Stimulated activated CD4-positive, alpha-beta T cell treated with anti-CD3 and anti-CD28 coated beads, Interleukin-2, amount 100 ng/mL, for 24 hours (primary cell): ENCODE measurements around the gene MTARC1.
A peak's percentile ranks its signal among the peaks of the same experiment; 100 is the strongest.

Experiments used
- DNase-seq, 2 donors: peaks; one replicate each; pipeline ENCODE4 v3.0.0-alpha.2; 2020

MTARC1 gene

DNA sequence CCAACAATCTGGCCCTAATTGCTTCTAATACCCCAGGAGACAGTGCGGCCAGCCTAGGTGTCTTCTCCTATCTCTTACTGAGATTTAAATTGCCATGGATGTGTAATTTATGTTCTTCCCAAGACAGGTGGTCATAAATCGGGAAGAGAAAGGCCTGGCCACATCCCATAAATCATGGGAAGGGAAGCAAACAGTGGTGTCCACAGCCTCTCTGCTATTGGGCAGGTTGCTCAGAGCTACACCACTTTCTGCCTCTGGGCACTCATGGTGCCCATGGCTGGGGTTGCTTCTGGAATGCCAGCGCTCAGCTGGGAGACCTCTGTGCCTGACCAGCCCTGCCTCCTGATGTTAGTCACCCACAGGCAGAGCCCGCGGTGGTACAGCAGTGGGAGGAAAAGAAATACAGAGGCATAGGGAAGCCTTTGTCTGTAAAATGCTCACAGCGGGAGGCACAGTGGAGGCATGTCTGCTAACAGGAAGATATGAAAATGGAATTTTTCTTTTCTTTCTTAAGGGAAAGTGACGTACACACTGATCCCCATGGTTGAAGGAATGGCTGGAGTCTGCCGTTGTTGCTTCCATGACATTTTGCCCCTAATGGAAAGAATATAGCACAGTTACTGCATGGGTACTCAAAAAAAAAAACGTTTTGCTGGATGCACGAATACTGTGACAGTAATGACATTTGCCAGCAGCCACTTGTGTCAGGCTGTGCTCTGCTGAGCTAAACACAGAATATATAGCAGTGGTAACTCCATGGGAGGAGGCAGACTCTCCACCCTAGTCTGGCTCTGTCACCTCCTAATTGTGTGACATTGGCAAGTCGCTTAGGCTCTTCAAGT, 21.9 kb downstream of the MTARC1 start:
- no peak for DNase-seq

DNA sequence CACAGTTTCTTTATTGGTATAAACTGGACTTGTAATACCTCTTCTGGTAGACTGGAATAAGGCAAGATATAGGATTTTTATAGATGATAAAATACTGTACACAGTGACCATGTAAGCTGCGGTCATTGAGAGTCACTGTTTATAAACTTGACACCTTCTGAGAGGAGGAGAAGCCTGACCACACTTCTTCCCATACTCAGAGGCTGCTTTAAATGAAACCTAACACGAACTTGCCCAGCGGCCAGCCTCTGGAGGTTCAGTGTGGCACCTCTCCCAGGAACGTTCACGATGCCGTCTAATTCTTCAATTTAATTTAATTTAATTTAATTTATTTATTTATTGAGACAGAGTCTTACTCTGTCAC, 22.5 kb downstream of the MTARC1 start:
- DNase-seq = no peak

DNA sequence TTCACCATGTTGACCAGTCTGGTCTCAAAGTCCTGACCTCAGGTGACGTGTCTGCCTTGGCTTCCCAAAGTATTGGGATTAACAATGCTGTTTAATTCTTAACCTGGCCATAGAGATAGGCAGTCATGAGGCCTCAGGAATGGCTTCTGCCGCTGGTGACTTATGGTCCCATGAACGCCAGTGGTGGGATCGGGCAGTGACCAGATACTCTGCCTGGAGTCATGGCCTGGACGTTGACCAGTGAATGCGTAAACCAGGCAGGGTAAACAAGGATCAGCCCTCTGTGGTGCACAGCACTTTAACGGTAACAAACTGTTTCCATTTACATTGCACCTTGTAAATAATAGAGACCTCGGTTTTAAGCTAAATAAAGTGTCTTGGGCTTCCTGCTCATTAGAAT, 23.0 kb downstream of the MTARC1 start:
- no peak for DNase-seq

DNA sequence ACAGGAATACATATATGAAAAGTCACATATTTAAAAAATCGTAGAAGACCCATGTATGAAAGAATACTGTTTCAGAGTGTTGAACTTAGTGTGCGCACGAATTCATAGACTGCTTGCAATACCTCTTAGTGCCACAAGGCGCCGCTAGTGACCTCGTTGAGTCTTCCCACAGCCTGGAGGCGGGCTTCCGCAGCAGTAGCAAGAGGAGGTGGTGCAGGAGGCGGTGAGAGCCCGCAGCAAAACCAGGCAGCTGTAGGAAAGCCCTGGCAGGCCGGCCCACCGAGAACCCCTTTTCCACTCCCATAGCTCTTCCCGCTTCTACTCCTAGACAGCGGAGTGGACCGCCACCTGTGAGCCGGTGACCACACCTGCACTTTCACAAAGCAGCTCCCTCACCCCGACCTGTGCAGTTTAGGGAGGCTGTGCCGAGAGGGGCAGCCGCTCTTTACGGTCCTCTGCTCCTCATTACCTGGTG, 23.5 kb downstream of the MTARC1 start:
- DNase-seq = peak; percentile 69 to 75

DNA sequence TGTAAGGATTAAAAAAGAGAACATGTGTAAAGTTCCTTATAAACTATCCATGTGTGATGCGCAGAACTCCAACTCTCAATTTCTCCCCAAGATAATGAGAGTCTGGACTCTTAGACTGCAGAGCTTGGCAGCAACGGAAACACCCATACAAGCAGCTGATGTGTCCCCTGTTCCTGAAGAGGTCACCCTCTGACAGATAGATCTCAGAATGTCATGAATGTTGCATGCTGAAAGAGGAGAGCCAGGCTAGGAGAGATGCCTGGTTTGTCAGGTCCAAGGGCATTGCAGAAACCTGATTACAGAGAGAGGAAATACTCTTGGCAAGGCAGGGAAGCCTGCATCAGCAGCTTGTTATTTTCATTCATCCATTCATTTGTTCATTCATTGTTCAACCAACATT, 24.2 kb downstream of the MTARC1 start:
- DNase-seq = no peak

DNA sequence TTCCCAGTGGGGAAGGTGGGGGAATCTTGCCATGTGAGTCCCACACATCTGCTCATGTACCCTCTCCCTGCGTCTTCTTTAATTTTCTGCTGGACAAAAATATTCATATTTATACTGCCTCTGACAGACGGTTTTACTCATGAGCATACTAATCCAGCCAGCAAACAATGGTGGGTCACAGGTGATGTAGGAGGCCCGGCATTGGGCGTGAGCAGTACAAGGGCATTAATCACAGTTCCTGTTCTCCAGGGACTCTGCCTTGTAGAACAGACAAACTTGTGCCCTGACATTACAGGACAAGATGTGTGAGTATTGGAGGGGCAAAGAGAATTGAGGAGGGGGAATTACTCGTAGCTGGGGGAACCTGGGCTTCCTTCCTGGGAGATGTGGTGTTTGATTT, 25.0 kb downstream of the MTARC1 start:
- no peak for DNase-seq

DNA sequence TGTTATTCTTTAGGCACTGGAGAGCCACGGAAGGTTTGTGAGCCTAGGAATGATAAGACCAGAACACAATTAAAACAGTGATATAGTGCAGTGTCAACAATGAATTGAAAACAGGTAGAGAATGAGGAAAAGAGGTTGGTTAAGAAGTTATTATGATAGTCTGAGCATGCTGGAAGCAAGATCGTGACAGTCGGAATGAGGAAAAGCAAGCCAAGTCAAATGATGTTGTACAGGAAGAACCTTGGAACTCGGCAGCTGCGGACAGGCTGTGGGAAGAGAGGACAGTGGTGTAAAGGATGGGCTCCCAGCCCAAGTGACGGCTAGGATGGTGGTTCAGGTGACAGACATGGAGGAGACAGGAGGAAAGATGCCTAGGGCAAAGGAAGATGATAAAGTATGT, 25.6 kb downstream of the MTARC1 start:
- DNase-seq = no peak

DNA sequence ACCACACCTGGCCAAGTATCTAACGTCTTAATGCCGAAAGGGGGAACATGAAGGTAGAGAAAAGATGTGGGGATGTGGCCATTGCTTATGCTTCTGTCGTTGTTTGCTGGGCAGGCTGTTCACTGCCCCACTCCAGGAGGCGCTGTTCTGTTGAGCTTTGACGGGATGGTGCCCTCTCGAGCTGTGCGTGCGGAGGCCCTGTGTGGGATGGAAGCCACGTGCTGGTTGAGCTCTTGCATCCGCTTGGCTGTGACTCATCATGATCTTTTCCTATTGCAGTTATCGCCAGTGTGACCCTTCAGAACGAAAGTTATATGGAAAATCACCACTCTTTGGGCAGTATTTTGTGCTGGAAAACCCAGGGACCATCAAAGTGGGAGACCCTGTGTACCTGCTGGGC, 26.3 kb downstream of the MTARC1 start:
- no peak for DNase-seq

DNA sequence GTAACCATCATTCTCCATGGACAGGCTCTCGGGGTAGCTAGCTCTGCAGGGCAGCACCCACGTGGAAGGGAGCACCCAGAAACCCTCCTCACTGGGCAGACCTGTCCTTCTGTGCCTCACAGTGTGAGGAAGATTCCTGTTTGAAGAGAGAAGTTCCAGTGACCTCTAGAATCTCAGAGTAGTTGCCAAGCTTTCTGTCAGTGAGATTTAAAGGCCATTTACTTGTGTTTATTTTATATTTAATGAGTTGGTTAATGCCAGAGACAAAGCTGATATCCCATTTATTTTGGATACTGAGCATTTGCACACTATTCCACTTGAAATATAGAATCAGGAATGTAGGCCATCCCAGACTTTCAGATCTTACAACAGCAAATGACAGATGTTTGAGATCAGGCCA, 28.7 kb downstream of the MTARC1 start:
- no peak for DNase-seq

DNA sequence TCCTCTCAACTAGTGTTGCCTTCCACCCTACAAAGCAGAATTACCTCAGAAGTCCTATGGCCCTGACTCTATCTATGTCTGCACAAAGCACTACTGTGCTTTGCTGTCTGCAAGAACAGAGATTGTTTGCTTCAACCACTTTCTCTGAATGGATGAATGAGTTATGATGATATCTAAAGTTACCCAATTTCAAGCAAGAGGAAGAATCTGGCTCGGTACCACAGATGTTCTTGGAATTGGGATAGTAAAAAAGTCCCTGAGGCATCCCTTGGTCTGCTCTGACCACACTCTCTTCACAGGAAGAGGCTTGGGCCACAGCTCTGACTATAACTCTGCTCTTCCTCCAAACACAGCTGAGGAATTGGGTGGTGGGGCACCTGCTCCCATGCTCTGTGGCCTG, 31.2 kb downstream of the MTARC1 start:
- no peak for DNase-seq

DNA sequence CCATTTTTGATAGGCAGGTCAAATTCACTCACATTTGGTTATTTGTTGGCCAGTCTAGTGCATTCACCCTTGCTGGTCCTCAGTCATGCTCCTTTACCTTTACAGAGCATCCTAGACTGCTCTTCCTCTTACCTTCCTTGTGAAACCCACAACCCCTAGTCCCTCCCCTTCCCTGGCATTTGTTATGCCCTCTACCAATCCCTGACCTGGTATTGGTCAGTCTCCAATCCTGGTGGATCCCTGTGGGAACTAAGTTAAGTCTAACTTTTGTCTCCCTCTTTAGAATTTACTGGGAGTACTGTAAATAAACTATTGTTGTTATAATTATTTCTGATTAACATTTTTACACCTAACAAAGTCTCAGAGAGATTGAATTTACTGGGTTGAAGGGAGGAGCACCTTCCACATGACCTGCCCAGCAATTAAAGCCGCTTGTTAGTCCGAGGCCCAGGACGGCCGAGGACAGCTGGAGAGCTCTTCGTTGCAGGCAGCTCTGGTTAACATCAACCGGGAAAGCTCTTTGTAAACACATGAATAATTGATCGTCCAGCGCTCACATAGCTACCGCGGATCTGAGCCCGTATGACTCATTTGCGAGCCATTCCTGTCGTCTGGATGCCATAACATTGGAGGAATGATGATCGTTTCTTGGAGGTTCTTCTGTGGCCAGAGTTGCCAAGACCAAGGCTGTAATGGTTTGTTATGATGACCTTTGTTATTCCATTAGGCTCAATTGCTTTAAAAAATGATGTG, 31.9 kb downstream of the MTARC1 start:
- no peak for DNase-seq

DNA sequence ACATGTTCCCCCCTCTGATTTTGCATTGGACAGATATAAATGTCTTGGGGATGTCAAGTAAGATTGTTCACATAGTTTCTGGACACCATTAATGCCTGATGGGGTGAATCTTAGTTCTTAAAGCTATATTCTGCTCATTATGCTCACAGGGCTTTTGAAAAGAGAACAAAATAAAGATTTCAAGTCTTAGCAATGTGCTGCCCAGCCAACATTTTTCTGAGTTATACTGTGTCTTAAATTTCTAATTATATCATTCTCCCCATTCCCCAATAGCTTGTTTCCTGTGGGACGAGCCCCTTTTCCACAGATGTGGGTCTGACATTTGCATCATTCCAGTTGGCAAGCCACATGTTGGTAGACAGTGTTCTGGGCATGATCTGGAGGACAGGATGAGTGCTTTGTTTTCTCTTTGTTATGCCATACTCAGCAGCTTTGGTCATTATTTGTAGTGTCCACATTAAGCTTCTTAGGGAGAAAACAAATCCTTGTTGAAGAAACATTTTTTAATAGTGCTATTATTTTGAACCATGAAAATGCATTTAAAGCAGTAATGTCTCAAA, 32.8 kb downstream of the MTARC1 start:
- no peak for DNase-seq

DNA sequence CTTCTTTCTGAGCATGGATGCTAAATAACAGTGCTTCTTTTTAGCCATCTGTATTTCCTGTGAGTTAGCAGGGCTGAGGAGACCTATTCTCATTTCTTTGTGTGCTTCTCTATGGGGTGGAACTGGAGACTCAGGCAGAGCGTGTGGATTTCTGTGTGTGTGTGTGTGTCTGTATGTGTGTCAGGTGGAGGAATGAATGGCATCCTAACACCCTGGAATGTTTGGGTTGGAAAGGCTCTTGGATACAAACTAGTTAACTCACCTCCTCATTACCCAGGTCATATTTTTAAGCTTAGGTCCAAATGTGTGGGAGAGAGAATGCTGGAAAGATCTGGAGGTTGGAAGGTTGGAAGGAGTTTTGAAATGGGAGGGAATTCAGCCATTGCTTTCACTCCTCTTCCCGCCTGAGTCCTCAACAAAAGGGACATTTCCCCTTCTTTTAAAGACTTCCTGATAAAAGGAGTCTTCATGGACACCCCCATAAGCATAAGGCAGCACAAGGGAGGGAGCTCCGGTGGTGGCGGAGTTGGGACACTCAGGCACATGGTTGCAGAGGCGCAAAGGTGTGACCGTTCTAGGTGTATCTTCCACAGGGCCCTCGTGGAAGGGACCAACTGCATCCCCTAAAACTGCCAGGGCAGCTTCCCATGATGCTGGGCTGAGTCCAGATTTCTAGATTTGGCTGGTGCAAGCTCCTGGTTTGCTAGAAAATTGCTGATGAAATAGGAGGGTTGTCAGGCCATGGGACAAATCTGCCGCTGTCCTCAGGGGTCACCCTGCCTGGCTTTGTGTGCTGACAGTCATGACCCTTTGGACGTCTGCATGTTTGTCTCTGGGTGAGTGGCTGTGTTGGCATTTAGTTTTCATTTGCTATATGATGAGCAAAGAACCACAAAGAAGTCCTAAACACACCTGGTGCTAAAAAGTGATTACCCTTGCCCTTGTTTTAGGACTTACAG, 37.6 kb downstream of the MTARC1 start:
- DNase-seq = no peak

DNA sequence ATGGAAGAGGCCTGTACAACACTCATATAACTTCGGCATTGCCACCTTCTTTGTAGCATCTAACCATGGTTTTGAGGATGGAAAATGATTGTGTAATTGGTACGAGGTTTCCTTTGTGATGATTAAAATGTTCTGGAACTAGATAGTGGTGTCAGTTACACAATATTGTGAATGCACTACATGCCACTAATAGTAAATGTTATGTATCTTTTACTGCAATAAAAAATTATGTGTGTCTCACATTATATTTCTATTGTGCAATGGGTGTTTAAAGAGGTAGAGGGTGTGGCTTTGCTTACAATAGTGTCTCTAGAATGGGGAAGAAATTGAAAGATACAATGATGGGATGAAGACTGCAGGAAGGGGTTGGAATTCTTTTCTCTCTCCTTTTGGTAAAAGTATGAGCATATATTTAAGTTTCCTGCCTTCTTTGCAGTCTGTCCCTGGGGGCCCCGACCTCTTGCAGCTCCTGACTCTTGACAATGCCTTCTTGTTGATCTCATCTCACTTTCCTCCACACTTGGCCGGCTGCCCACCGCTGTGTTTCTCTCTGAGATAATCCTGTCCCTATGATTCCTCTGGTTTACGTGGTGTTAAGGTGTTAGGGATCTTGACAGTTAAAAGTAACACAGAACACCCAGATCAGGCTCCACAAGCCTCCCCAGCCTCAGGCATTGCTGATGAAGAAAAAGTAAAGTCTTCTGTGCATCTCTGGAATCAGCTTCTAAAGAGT, 39.3 kb downstream of the MTARC1 start:
- no peak for DNase-seq

DNA sequence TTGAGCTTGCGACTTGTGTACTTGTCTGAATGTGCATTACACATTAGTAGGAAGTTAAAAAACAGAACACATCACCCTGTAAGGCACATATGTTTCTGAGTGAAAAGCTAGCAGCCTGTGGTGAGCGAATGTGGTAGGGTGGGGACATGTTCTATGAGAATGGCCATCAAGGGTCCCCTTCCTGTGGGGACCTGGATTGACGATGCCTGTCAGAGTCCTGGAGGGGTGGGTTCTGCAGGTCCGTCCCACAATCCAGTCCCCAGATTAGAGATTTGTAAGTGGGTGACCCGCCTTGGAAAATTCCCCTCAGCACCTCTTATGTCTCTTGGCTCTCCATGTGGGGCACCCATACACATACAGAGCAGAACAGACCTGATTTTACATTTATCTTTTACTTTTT, 40.0 kb downstream of the MTARC1 start:
- no peak for DNase-seq

DNA sequence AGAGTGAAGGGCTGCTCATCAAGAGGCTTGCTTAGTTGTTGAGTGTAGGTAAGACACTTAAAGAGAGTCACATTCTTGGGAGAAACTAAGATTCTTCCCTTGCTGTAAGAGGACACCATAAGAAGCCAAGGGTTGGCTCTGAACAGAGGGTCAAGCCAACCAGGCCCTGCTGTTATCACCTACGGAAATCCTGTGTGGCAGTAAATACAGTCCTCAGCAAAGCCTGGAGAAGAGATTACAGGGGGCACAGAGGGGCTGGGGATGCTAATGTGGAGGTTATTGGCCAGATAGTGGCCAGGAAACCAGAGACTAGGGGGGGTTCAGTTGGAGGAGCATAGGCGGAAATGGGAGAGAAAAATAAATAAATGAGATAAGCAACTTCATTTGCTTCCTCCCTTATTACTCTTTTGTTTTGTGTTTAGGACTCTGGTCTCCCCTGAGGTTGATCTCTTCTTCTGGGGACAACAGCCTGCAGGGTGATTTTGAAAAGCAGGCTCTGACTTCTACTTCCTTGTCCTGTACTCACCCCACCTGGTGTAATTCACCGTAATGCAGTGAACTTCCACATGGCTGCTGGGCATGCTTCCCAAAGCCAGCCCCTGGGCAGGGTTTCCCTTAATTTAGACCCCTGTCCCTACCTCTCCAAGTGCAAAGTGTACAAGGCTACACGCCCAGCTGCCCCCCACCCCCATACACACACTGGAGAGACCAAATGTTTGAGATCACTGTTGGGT, 40.9 kb downstream of the MTARC1 start:
- DNase-seq = no peak

DNA sequence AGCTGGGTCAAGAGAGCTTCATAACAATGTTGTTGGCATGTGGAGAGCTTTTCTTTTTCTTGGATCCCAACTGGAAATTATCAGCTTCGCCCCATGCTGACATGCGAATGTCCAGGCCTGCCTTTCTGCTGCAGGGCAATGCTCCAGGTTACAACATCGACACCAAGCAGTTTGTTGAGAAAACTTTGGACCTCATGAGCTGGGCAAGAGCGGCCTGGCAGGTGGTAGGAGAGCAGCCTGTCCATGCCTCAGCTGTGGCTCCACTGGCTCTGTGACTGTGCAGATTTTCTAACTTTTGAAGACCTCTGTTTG, 41.4 kb downstream of the MTARC1 start:
- DNase-seq = no peak

DNA sequence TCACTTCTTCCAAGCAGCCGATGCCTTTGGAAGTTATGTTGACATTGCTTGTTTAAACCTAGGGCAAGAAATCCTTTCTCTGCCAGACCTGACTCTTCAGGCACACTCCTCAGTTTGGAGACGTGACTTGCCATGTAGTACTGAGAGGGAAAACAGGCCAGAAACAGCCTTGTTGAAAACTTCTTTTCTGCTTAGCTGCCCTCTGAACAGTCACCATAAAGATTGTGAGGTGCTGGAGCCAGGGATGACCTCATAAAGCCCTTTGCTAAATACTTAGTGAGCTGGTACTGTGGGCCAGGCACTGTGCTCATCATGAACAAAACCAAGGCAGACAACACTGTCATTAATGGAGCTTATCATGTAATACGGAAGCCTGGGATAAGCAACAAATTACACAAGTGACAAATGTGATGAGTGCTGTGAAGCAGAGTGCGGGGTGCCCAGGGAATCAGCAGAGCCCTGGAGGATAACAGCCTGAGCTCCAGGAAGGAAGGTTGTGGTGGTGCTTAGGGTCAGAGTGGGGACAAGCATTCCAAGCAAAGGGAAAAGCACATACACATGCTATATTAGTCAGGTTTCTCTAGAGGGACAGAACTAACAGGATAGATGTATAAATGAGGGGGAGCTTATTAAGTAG, 42.4 kb downstream of the MTARC1 start:
- no peak for DNase-seq

DNA sequence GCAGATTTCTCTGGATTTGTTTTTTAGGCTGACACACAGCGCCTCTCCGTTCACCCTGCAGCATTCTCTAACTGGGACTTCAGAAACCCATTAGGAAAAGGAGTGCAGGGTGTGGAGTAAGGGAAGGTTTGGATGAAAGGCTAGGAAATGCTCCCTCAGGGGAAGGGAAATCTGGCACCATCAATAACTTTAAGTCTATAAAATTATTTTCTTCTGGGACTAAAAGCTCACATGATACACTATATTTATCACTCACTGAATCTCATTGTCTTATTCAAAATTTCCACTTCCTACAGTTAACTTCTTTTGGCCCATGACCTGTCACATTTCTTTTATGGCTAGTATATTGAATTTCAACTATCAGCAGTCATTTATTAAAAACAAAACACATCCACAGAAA, 46.7 kb downstream of the MTARC1 start:
- DNase-seq = no peak

DNA sequence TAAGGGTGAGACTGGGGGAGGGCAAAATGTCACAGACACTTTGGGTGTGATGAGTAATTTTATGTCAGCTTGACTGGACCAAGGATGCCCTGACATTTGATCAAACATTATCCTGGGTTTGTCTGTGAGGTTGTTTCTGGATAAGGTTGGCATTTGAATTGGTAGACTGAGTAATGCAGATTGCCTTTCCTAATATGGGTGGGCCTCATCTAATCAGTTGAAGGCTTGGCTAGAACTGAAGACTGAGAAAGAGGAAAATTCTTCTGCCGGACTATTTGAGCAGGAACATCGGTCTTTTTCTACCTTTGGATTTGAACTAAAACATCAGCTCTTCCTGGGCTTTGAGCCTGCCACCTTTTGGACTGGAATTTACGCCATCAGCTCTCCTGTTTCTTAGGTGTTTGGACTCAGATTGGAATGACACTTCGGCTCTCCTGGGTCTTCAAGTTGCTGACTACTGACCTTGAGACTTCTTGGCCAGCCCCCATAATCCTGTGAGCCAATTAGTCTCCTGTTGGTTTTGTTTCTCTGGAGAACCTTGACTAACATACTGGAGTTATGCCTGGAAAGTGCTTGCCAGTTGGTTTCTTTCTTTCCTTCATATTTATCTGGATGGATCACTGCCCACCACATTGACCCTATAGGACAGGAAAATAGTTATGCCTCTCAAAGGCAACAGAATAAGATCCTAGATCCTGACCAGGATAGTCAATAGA, 47.6 kb downstream of the MTARC1 start:
- no peak for DNase-seq
